Keratinocyte (primary cell): ENCODE data around the gene SMCHD1.

Source experiments
- CTCF ChIP-seq, 3 experiments: IDR thresholded peaks in 1 of 3; conservative IDR thresholded peaks in 1 of 3; optimal IDR thresholded peaks in 1 of 3; 2 replicates in 2 of 3; 3 replicates in 1 of 3; pipeline versions ENCODE3 to v1.5.1; 2011; ENCODE audit warnings: low read length in 3 of 3, mild to moderate bottlenecking in 3 of 3, moderate library complexity in 2 of 3, control low read depth in 1 of 3, inconsistent platforms in 1 of 3; ENCODE audit not compliant: insufficient read depth in 2 of 3; ENCODE audit errors: extremely low read depth in 1 of 3
- EZH2 ChIP-seq: IDR thresholded peaks from one replicate; pipeline ENCODE4 v1.6.1; 2012; ENCODE audit warnings: inconsistent platforms, mild to moderate bottlenecking, low read length, moderate library complexity

- TF ChIP-seq CTCF (optimal IDR thresholded peaks at IDR 0.05 in 1 of 3, IDR thresholded peaks at IDR 0.05 in 1 of 3, conservative IDR thresholded peaks at IDR 0.05 in 1 of 3; ENCODE audit: extremely low read depth in 1 of 3, insufficient read depth in 2 of 3, low read length in 3 of 3) (no peak), EZH2 (no peak)
Observed at GRCh38 chr18:2606335-2606734, 49.2 kb upstream of the SMCHD1 start.
